MV-4-11 (cell line): Measurements from ENCODE around the gene IFNA16.
"Not testable (repeated sequence)": the region's sequence is repeated elsewhere in the genome, so short reads cannot be mapped to it uniquely, and the experiment has no call there.

ENCODE experiments used
- DNase-seq: peaks from one replicate; lab custom pipeline; 2025; lab: John Stamatoyannopoulos, UW

Gene IFNA16

DNA sequence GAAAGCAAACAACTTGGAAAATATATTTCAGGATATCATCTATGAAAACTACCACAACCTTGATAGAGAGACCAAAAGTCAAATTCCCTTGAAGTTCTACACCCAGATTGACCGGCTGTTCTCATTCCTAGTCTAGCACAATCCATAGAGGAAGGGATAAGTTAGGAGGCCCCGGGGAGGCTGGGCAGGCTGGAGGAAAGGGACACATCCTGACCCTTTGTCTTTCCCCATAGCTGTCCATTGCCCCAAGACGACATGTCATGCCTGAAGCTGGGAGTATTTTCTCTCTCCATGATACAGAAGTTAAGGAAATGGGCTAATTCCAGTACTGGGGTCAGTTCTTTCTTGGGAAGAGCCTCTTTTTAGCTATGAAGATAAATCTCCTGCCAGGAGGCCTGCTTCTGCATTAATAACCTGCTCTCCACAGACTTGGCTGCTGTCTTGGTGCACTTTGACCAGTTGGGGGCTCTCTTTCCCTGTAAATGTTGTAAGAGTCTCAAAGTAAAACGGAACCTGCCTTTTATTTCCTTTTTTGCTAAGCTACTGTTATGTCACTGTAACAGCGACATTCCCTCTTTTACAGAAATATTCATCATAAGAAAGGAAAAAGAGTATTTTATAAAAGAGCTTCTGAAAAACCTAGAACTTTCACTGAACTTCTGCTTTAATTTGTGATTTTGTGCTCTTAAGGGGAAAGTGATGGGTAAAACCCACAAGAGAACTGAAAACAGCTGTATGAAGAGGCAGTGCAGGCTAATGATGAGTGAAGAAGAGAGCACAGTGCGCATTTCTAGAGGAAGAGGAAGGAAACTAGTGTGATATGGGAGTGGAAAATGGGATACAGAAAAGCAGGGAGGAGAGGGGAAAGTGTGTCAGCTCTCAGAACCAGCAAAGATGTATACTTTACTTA lies 22.0 kb downstream of the IFNA16 start:
- DNase-seq = peak; percentile 70

GRCh38 chr9:21187487-21187886 lies 29.6 kb downstream of the IFNA16 start, which contains the start of gene IFNA4:
TSS of gene IFNA4 (minus strand) at chr9:21187587. CDS start at chr9:21187531, 56 bp downstream.
- not testable (repeated sequence) for DNase-seq

- peak; percentile 72 for DNase-seq
Observed at GRCh38 chr9:21182810-21183736, 34.0 kb downstream of the IFNA16 start.

DNA sequence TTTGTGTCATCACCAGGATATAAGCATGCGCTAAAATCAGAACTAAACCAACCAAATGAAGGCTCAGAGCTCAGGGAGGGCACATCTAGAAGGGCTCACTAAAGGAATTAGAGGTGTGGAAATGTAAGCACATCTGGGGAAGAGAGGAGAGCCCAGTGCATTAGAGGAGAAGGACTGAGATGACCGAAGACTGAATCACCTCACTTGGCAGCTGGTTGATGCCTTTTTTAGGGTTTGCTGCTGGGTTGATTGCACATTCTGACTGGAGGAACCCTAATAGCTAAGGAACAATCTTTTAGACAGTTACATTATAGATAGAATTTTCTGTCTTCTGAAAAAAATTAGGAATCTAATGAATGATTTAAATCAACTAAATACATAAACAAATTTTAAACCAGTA lies 42.4 kb downstream of the IFNA16 start:
- DNase-seq = no peak

- DNase-seq = no peak
Observed at GRCh38 chr9:21172156-21172555, 45.0 kb downstream of the IFNA16 start.

- DNase-seq = no peak
Observed at GRCh38 chr9:21171351-21171750, 45.8 kb downstream of the IFNA16 start.

GRCh38 chr9:21166560-21166959 lies 50.6 kb downstream of the IFNA16 start, which contains the start of gene IFNA21:
TSS of gene IFNA21 (minus strand) at chr9:21166660. CDS start at chr9:21166612, 48 bp downstream.
- not testable (repeated sequence) for DNase-seq
